Prostate gland (tissue), 2 donors: ENCODE measurements around the gene DYNC1I1. TPM values are rescaled to one million over a fixed set of nuclear protein-coding genes. Genes with fewer than 3 reads are reported as not detected.
A peak's percentile ranks its signal among the peaks of the same experiment; 100 is the strongest.

Source experiments
- DNase-seq: peaks from one replicate; pipeline ENCODE4 v3.0.0-alpha.2; 2019; ENCODE audit warnings: low spot score
- H3K27ac ChIP-seq, 2 donors: fragments of 200-600 bp; sonication (generic); 2 replicates each; pipeline ENCODE4 v1.5.1; 2017 to 2019
- H3K27me3 ChIP-seq: fragments of 200-600 bp; sonication (generic); replicated peaks from 2 replicates; pipeline ENCODE4 v1.5.1; 2019; ENCODE audit not compliant: insufficient read depth
- H3K36me3 ChIP-seq, 2 donors: fragments of 200-600 bp; sonication (generic); 1 replicate in 1 of 2; 2 replicates in 1 of 2; pipeline versions ENCODE4 v1.5.1 to v1.8.1; 2017 to 2019
- H3K4me1 ChIP-seq: fragments of 200-600 bp; sonication (generic); replicated peaks from 2 replicates; pipeline ENCODE4 v1.5.1; 2019
- H3K4me3 ChIP-seq, 2 donors: fragments of 200-600 bp; sonication (generic); 2 replicates each; pipeline ENCODE4 v1.5.1; 2017 to 2019
- H3K9me3 ChIP-seq: fragments of 200-600 bp; sonication (generic); 2 replicates; pipeline ENCODE4 v1.5.1; 2017
- POLR2A ChIP-seq: fragments of 450-650 bp; IDR thresholded peaks from one replicate; pipeline ENCODE4 v1.6.1; 2016; ENCODE audit warnings: antibody characterized with exemption, mild to moderate bottlenecking
- POLR2AphosphoS5 ChIP-seq: sonication (generic); formaldehyde crosslinking; IDR thresholded peaks from one replicate; pipeline ENCODE4 v1.6.1; 2017; ENCODE audit warnings: antibody characterized with exemption
- WGBS: methylation state at CpG from one replicate; pipeline ENCODE4 v1.1.5; 2018; 5-methylcytosine and 5-hydroxymethylcytosine counted together
- intact Hi-C: fragments of 100-400 bp; cut with DNase I; formaldehyde crosslinking; loops from one replicate; pipeline ENCODE4 v1.14.2; 2022
- total RNA-seq, 2 donors: library from RNA; depleted of rRNA; stranded (reverse); fragments of >200 nt; gene quantifications; one replicate each; pipeline ENCODE4 v1.1.0, GENCODE V29; 2016
- TF ChIP-seq, protein P1 (sequence below), 4 experiments: fragments of 200-600 bp in 2 of 4; fragments of 450-650 bp in 2 of 4; sonication (generic) in 2 of 4; IDR thresholded peaks; 1 replicate in 3 of 4; 2 replicates in 1 of 4; pipeline ENCODE4 v1.5.1; 2016 to 2019; ENCODE audit warnings: antibody characterized with exemption in 4 of 4, mild to moderate bottlenecking in 2 of 4, moderate library complexity in 2 of 4

The DYNC1I1 gene
- total RNA-seq, 2 donors from 2014 or later = 4.4 to 5.1 TPM

DNA sequence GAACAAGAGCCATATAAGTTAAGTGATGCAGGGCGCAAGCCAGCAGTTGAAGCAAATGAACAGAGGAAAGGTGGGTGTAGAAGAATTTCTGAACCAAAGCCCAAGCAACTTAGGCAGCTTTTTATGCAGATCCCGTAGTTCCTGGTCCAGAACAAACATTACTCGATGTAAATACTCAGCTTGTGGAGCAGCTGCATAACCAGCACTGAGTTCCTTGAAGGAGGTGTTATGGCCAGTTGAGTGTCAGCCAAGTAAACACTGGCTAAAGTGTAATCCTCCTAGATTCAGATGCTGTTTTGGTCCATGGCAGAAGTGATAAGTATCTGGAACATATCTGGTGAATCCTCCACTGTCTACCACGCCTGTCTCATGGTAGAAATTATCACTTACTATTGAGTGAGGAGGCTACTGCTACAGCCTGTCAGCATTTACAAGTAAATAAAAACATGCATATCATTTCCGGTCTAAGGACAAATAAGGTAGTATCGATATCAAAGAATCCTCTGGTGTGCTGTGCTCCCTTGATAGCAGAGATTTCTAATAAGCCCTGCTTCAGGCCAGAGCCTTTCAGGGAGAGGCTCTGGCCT lies 213.9 kb downstream of the DYNC1I1 start:
- no peaks in the 10 kb centered on the region for H3K27me3 ChIP-seq
- peak; percentile 8 for DNase-seq
- no peaks in the 10 kb centered on the region for H3K9me3 ChIP-seq
- no peaks in the 10 kb centered on the region for H3K36me3 ChIP-seq
- H3K4me1 ChIP-seq = no peaks in the 10 kb centered on the region
- intact Hi-C loops = no loop called here
- peak; percentile 15 for TF ChIP-seq POLR2AphosphoS5
- TF ChIP-seq, protein P1, sequence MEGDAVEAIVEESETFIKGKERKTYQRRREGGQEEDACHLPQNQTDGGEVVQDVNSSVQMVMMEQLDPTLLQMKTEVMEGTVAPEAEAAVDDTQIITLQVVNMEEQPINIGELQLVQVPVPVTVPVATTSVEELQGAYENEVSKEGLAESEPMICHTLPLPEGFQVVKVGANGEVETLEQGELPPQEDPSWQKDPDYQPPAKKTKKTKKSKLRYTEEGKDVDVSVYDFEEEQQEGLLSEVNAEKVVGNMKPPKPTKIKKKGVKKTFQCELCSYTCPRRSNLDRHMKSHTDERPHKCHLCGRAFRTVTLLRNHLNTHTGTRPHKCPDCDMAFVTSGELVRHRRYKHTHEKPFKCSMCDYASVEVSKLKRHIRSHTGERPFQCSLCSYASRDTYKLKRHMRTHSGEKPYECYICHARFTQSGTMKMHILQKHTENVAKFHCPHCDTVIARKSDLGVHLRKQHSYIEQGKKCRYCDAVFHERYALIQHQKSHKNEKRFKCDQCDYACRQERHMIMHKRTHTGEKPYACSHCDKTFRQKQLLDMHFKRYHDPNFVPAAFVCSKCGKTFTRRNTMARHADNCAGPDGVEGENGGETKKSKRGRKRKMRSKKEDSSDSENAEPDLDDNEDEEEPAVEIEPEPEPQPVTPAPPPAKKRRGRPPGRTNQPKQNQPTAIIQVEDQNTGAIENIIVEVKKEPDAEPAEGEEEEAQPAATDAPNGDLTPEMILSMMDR (IDR thresholded peaks at IDR 0.05) = no peak
- no peak overlapping the region for H3K4me3 ChIP-seq
- H3K27ac ChIP-seq = no peak overlapping the region
- 33% methylated on average over 6 of the region's 6 CpGs for WGBS

DNA sequence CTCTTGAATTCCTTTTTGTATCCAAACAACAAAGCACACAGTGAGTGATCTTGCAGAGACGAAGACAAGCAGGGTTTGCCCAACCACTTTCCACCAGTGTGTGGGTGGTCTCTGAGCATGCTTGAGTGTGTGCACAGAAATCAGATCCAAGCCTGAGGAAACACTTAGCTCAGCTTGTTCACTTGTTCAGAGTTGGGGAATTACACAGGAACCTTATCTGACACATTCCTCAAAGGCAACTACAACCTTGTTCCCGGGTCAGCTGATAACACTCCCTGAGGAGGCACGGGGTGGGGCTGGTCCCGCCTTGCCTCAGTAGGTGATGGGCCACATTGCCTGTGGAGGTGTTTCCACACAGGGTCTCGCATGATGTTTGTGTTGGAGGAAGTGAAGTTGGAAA lies 216.9 kb downstream of the DYNC1I1 start:
- intact Hi-C loops = no loop called here
- WGBS = 59% methylated on average over 5 of the region's 5 CpGs
- Histone ChIP-seq H3K36me3 (no peaks in the 10 kb centered on the region), H3K9me3 (no peaks in the 10 kb centered on the region), H3K4me1 (no peaks in the 10 kb centered on the region), H3K4me3 (no peak overlapping the region), H3K27me3 (no peaks in the 10 kb centered on the region), H3K27ac (no peak overlapping the region)
- TF ChIP-seq, protein P1 (IDR thresholded peaks at IDR 0.05) = no peak
- no peak for TF ChIP-seq POLR2A
- TF ChIP-seq POLR2AphosphoS5 = no peak
- no peak for DNase-seq

DNA sequence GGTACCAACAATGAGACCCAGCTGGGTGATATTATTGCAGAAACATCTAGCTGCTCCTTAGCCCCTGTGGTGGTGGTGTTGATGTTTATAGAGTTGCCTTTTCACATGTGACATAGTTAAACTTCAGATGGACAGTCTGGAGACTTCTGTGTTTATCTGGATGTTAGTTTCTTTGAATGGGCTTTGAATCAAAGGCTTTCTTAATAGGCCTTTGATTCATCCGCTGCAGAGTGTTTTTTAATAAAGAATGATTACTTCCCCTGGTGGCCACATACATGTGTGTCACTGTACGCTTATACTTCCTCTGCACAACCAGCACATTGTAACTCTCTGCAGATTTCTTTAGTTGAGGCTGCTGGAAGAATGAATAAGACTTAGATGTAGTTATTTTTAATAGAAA lies 221.0 kb downstream of the DYNC1I1 start:
- Histone ChIP-seq H3K4me1 (no peaks in the 10 kb centered on the region), H3K36me3 (no peaks in the 10 kb centered on the region), H3K9me3 (no peaks in the 10 kb centered on the region), H3K4me3 (no peak overlapping the region), H3K27ac (no peak overlapping the region), H3K27me3 (no peaks in the 10 kb centered on the region)
- TF ChIP-seq POLR2AphosphoS5 = no peak
- no peak for TF ChIP-seq POLR2A
- TF ChIP-seq, protein P1 (IDR thresholded peaks at IDR 0.05) = peak in 1 of 4 experiments; percentile 27
- intact Hi-C loops = no loop called here
- DNase-seq = no peak
- 85% methylated on average over 2 of the region's 2 CpGs for WGBS

DNA sequence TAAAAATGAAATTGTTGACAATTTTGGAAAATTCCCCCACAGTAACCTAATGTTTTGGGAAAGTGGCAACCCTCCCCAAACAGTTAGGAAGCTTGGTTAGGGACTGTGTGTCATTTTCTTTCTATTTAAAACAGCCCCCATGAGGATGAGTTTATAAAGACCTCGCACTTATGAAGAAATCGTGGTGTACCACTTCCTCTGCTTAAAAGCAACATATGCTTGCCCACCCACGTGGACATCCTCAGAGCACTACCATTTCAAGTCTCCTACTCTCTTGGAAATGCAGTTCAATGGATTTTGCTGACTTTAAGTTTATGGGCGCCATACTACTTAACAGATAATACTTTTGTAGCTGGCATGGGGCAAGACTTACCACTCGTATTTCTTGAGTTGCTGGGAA lies 223.8 kb downstream of the DYNC1I1 start:
- Histone ChIP-seq H3K36me3 (no peaks in the 10 kb centered on the region), H3K4me1 (no peaks in the 10 kb centered on the region), H3K27ac (no peak overlapping the region), H3K9me3 (no peaks in the 10 kb centered on the region), H3K27me3 (no peaks in the 10 kb centered on the region), H3K4me3 (no peak overlapping the region)
- intact Hi-C loops = no loop called here
- TF ChIP-seq POLR2AphosphoS5 (no peak), POLR2A (no peak)
- WGBS = 70% methylated on average over 5 of the region's 5 CpGs
- no peak for DNase-seq

DNA sequence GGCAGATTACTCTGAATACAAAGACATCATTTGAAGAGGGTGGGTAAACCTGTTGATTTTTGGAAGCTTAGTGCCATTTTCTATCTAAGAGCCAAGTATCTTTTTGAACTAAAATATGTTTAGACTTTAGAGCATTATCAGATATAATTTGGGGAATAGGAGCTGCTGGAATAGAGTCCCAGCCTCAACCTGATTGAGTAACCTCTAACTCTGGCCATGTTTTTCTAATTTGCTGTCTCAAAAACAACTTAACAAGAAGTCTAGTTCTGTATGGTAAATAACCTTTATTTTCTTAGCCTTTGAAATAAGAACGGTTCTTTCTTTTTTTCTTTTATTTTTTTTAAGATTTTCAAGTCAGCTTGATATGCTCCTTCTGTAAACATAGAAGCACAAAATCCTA lies 224.5 kb downstream of the DYNC1I1 start:
- H3K36me3 ChIP-seq = no peaks in the 10 kb centered on the region
- no peaks in the 10 kb centered on the region for H3K9me3 ChIP-seq
- no peak overlapping the region for H3K27ac ChIP-seq
- no peak for DNase-seq
- H3K4me1 ChIP-seq = no peaks in the 10 kb centered on the region
- 11% methylated on average over 1 of the region's 1 CpG for WGBS
- H3K27me3 ChIP-seq = no peaks in the 10 kb centered on the region
- intact Hi-C loops = no loop called here
- TF ChIP-seq POLR2AphosphoS5 (no peak), POLR2A (no peak)
- TF ChIP-seq, protein P1 (IDR thresholded peaks at IDR 0.05) = no peak
- no peak overlapping the region for H3K4me3 ChIP-seq
